Endodermal cell (in vitro differentiated cells): ENCODE data around the gene PTMS. TPM values are rescaled to one million over a fixed set of nuclear protein-coding genes. Genes with fewer than 3 reads are reported as not detected.

Experiments
- DNase-seq: peaks from one replicate; pipeline ENCODE4 v3.0.0-alpha.2; 2017
- H3K27ac ChIP-seq: 2 replicates; pipeline ENCODE4 v1.5.1; 2013; ENCODE audit warnings: mild to moderate bottlenecking, low read depth, low read length, moderate library complexity
- H3K27me3 ChIP-seq: 2 replicates; pipeline ENCODE4 v1.6.1; 2013; ENCODE audit warnings: mild to moderate bottlenecking, low read length, moderate library complexity; ENCODE audit not compliant: insufficient read depth, control insufficient read depth, poor library complexity, severe bottlenecking
- H3K36me3 ChIP-seq: 2 replicates; pipeline ENCODE4 v1.7.0; 2013; ENCODE audit warnings: mild to moderate bottlenecking, low read length, moderate library complexity; ENCODE audit not compliant: control insufficient read depth, insufficient read depth
- H3K4me1 ChIP-seq: one replicate; pipeline ENCODE4 v1.7.0; 2013; ENCODE audit warnings: low read length; ENCODE audit not compliant: control insufficient read depth, insufficient read depth
- H3K4me3 ChIP-seq: 2 replicates; pipeline ENCODE4 v1.5.1; 2013; ENCODE audit warnings: mild to moderate bottlenecking, low read length, moderate library complexity
- H3K9ac ChIP-seq: 2 replicates; pipeline ENCODE4 v1.6.1; 2013; ENCODE audit warnings: mild to moderate bottlenecking, low read length, moderate library complexity; ENCODE audit not compliant: poor library complexity, severe bottlenecking; ENCODE audit errors: extremely low read depth
- H3K9me3 ChIP-seq: 2 replicates; pipeline ENCODE4 v1.6.1; 2013; ENCODE audit warnings: mild to moderate bottlenecking, low read length, moderate library complexity; ENCODE audit not compliant: control insufficient read depth
- H3K27ac Mint-ChIP-seq: 2 replicates; pipeline ENCODE4 v1.8.0; 2020; ENCODE audit warnings: mixed read lengths
- H3K27me3 Mint-ChIP-seq: 2 replicates; pipeline ENCODE4 v1.8.0; 2021; ENCODE audit warnings: mild to moderate bottlenecking, mixed read lengths; ENCODE audit not compliant: insufficient read depth
- H3K36me3 Mint-ChIP-seq: 2 replicates; pipeline ENCODE4 v1.8.0; 2020; ENCODE audit warnings: low read depth, mixed read lengths
- H3K4me1 Mint-ChIP-seq: 2 replicates; pipeline ENCODE4 v1.8.0; 2020; ENCODE audit warnings: mixed read lengths
- H3K4me3 Mint-ChIP-seq: 2 replicates; pipeline ENCODE4 v1.8.0; 2020; ENCODE audit warnings: mild to moderate bottlenecking, moderate library complexity, mixed read lengths
- H3K9me3 Mint-ChIP-seq: 2 replicates; pipeline ENCODE4 v1.8.0; 2020; ENCODE audit warnings: mild to moderate bottlenecking, mixed read lengths
- WGBS, 2 experiments: methylation state at CpG; one replicate each; pipeline versions ENCODE4 v1.1.5 to v1.1.7; 2013; ENCODE audit warnings: missing lambda C conversion rate in 2 of 2, mixed read lengths in 1 of 2; ENCODE audit not compliant: insufficient coverage in 1 of 2, insufficient read length in 1 of 2; 5-methylcytosine and 5-hydroxymethylcytosine counted together
- total RNA-seq, 2 donors: library from RNA; stranded (reverse); fragmentation: NEBNext Ultra II Directional in 1 of 2; extraction: Animal tissue kit (Norgen Biotek cat#: 25700) in 1 of 2; gene quantifications; 2 replicates in 1 of 2; 3 replicates in 1 of 2; pipeline ENCODE4 v1.2.1, GENCODE V29; 2021
- TF ChIP-seq, protein P1 (sequence below): fragments of 200-600 bp; sonication (generic); conservative IDR thresholded peaks from 2 replicates; pipeline ENCODE4 v1.5.0; 2021; ENCODE audit warnings: antibody characterized with exemption, mild to moderate bottlenecking

The PTMS gene
- total RNA-seq, 2 donors from 2014 or later, result 637 to 888 TPM

- 82 to 93% methylated on average over 5 to 9 of the region's 9 CpGs for WGBS, 2 experiments
- no peaks in the 10 kb centered on the region for H3K36me3 Mint-ChIP-seq
- DNase-seq, result peak; percentile 37
- no peak overlapping the region for H3K4me3 Mint-ChIP-seq
- Histone ChIP-seq H3K9me3 (no peaks in the 10 kb centered on the region), H3K36me3 (no peaks in the 10 kb centered on the region), H3K27me3 (no peaks in the 10 kb centered on the region), H3K4me3 (no peak overlapping the region), H3K27ac (no peak overlapping the region), H3K4me1 (peaks cover 10% of the 10 kb centered on the region), H3K9ac (no peak overlapping the region)
- TF ChIP-seq, protein P1, sequence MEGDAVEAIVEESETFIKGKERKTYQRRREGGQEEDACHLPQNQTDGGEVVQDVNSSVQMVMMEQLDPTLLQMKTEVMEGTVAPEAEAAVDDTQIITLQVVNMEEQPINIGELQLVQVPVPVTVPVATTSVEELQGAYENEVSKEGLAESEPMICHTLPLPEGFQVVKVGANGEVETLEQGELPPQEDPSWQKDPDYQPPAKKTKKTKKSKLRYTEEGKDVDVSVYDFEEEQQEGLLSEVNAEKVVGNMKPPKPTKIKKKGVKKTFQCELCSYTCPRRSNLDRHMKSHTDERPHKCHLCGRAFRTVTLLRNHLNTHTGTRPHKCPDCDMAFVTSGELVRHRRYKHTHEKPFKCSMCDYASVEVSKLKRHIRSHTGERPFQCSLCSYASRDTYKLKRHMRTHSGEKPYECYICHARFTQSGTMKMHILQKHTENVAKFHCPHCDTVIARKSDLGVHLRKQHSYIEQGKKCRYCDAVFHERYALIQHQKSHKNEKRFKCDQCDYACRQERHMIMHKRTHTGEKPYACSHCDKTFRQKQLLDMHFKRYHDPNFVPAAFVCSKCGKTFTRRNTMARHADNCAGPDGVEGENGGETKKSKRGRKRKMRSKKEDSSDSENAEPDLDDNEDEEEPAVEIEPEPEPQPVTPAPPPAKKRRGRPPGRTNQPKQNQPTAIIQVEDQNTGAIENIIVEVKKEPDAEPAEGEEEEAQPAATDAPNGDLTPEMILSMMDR, result no peak
- peaks cover 18% of the 10 kb centered on the region for H3K4me1 Mint-ChIP-seq
- H3K9me3 Mint-ChIP-seq, result no peaks in the 10 kb centered on the region
- H3K27me3 Mint-ChIP-seq, result peaks cover 18% of the 10 kb centered on the region
- H3K27ac Mint-ChIP-seq, result no peak overlapping the region
Measured at GRCh38 chr12:6783828-6784227, 17.7 kb downstream of the PTMS start.

- no peaks in the 10 kb centered on the region for H3K36me3 ChIP-seq
- 79 to 85% methylated on average over 5 of the region's 5 CpGs for WGBS, 2 experiments
- Mint-ChIP-seq H3K36me3 (no peaks in the 10 kb centered on the region), H3K4me3 (no peak overlapping the region), H3K27me3 (peaks cover 19% of the 10 kb centered on the region), H3K4me1 (peaks cover 17% of the 10 kb centered on the region), H3K9me3 (no peaks in the 10 kb centered on the region), H3K27ac (no peak overlapping the region)
- TF ChIP-seq, protein P1, result no peak
- no peak overlapping the region for H3K4me3 ChIP-seq
- peaks cover 2% of the 10 kb centered on the region for H3K27me3 ChIP-seq
- no peak overlapping the region for H3K9ac ChIP-seq
- peaks cover 6% of the 10 kb centered on the region for H3K4me1 ChIP-seq
- peak; percentile 36 for DNase-seq
- no peaks in the 10 kb centered on the region for H3K9me3 ChIP-seq
- H3K27ac ChIP-seq, result no peak overlapping the region
Measured at GRCh38 chr12:6784296-6784695, 18.1 kb downstream of the PTMS start.

- no peak overlapping the region for H3K9ac ChIP-seq
- H3K36me3 Mint-ChIP-seq, result no peaks in the 10 kb centered on the region
- H3K27me3 Mint-ChIP-seq, result peaks cover 21% of the 10 kb centered on the region
- H3K4me3 ChIP-seq, result no peak overlapping the region
- no peak overlapping the region for H3K27ac ChIP-seq
- WGBS, 2 experiments, result 72 to 94% methylated on average over 3 to 5 of the region's 5 CpGs
- H3K4me3 Mint-ChIP-seq, result no peak overlapping the region
- no peaks in the 10 kb centered on the region for H3K36me3 ChIP-seq
- peaks cover 6% of the 10 kb centered on the region for H3K27me3 ChIP-seq
- no peaks in the 10 kb centered on the region for H3K9me3 Mint-ChIP-seq
- TF ChIP-seq, protein P1, result no peak
- peaks cover 20% of the 10 kb centered on the region for H3K4me1 Mint-ChIP-seq
- peak; percentile 42 for DNase-seq
- H3K4me1 ChIP-seq, result peaks cover 6% of the 10 kb centered on the region
- H3K9me3 ChIP-seq, result no peaks in the 10 kb centered on the region
- H3K27ac Mint-ChIP-seq, result no peak overlapping the region
Measured at GRCh38 chr12:6784761-6785160, 18.6 kb downstream of the PTMS start.
